BE2C (cell line): Measurements from ENCODE around the gene FRMD1.

Experiments used
- DNase-seq: peaks from one replicate; pipeline ENCODE4 v3.0.0-alpha.2; 2020
- H3K27me3 ChIP-seq: fragments of 250-450 bp; sonication (Bioruptor Pico); 2 replicates; pipeline ENCODE4 v1.5.1; 2020; ENCODE audit warnings: mild to moderate bottlenecking
- H3K36me3 ChIP-seq: fragments of 250-450 bp; sonication (Bioruptor Pico); 2 replicates; pipeline ENCODE4 v1.5.1; 2020; ENCODE audit warnings: mild to moderate bottlenecking
- H3K4me1 ChIP-seq: fragments of 250-450 bp; sonication (Bioruptor Pico); 2 replicates; pipeline ENCODE4 v1.5.1; 2020
- H3K4me3 ChIP-seq: 2 replicates; pipeline ENCODE4 v1.5.1; 2011; ENCODE audit warnings: low read depth, low read length
- H3K9me3 ChIP-seq: fragments of 250-450 bp; sonication (Bioruptor Pico); 2 replicates; pipeline ENCODE4 v1.5.1; 2020
- CTCF ChIP-seq: IDR thresholded peaks from 2 replicates; pipeline ENCODE4 v1.5.1; 2012; ENCODE audit warnings: mild to moderate bottlenecking, low read depth, low read length

The FRMD1 gene

GRCh38 chr6:168049706-168050224 lies 29.2 kb downstream of the FRMD1 start:
- no peak for TF ChIP-seq CTCF
- Histone ChIP-seq H3K4me1 (no peaks in the 10 kb centered on the region), H3K4me3 (no peak overlapping the region), H3K27me3 (no peaks in the 10 kb centered on the region), H3K36me3 (no peaks in the 10 kb centered on the region), H3K9me3 (no peaks in the 10 kb centered on the region)
- DNase-seq: no peak

- no peak for TF ChIP-seq CTCF
- no peaks in the 10 kb centered on the region for H3K36me3 ChIP-seq
- no peak for DNase-seq
- H3K9me3 ChIP-seq: no peaks in the 10 kb centered on the region
- H3K4me3 ChIP-seq: no peak overlapping the region
- no peaks in the 10 kb centered on the region for H3K27me3 ChIP-seq
- H3K4me1 ChIP-seq: no peaks in the 10 kb centered on the region
These were observed 29.7 kb downstream of the FRMD1 start for GRCh38 chr6:168049277-168049676.

- DNase-seq: no peak
- no peaks in the 10 kb centered on the region for H3K4me1 ChIP-seq
- no peaks in the 10 kb centered on the region for H3K9me3 ChIP-seq
- H3K36me3 ChIP-seq: no peaks in the 10 kb centered on the region
- no peaks in the 10 kb centered on the region for H3K27me3 ChIP-seq
- no peak for TF ChIP-seq CTCF
- H3K4me3 ChIP-seq: no peak overlapping the region
These were observed 30.3 kb downstream of the FRMD1 start for GRCh38 chr6:168048724-168049025.

- Histone ChIP-seq H3K4me1 (no peaks in the 10 kb centered on the region), H3K36me3 (no peaks in the 10 kb centered on the region), H3K4me3 (no peak overlapping the region), H3K27me3 (no peaks in the 10 kb centered on the region), H3K9me3 (no peaks in the 10 kb centered on the region)
- no peak for TF ChIP-seq CTCF
- DNase-seq: no peak
These were observed 30.9 kb downstream of the FRMD1 start for GRCh38 chr6:168047841-168048723.

- Histone ChIP-seq H3K4me1 (no peaks in the 10 kb centered on the region), H3K36me3 (no peaks in the 10 kb centered on the region), H3K9me3 (no peaks in the 10 kb centered on the region; the same call in 1 of the 2 replicates), H3K27me3 (no peaks in the 10 kb centered on the region), H3K4me3 (no peak overlapping the region)
- DNase-seq: no peak
- TF ChIP-seq CTCF: no peak
These were observed 32.3 kb downstream of the FRMD1 start for GRCh38 chr6:168046696-168047095.
